22Rv1 (cell line): ENCODE measurements around the gene MAGI2.

Experiments used
- CTCF ChIP-seq: fragments of 450-650 bp; IDR thresholded peaks from 2 replicates; pipeline ENCODE4 v1.5.1; 2017; ENCODE audit warnings: mild to moderate bottlenecking
- ZFX ChIP-seq: fragments of 450-650 bp; IDR thresholded peaks from 2 replicates; pipeline ENCODE4 v1.6.1; 2017; ENCODE audit warnings: antibody characterized with exemption, borderline replicate concordance

GRCh38 chr7:79300573-79300972 is 152.9 kb downstream of the MAGI2 start:
- no peak for TF ChIP-seq CTCF
- no peak for TF ChIP-seq ZFX
